T-helper 1 cell (primary cell): ENCODE results near the gene PLPP7.
A peak's percentile ranks its signal among the peaks of the same experiment; 100 is the strongest.
"Not testable (repeated sequence)": the region's sequence is repeated elsewhere in the genome, so short reads cannot be mapped to it uniquely, and the experiment has no call there.

ENCODE experiments used
- DNase-seq, 5 donors: peaks; one replicate each; pipeline ENCODE4 v3.0.0-alpha.2; 2012 to 2020
- total RNA-seq, 4 donors: gene quantifications; one replicate each; lab custom pipeline; 2026; lab: John Stamatoyannopoulos, UW

Gene PLPP7
- total RNA-seq, result 0 to 0.23 (median 0) reads per million in 4 donors

- no peak for DNase-seq
Measured at GRCh38 chr9:131289301-131290035, at the start of gene PLPP7. TSS of gene PLPP7 (plus strand) at chr9:131289723. CDS start at chr9:131289998, 275 bp downstream.

DNA sequence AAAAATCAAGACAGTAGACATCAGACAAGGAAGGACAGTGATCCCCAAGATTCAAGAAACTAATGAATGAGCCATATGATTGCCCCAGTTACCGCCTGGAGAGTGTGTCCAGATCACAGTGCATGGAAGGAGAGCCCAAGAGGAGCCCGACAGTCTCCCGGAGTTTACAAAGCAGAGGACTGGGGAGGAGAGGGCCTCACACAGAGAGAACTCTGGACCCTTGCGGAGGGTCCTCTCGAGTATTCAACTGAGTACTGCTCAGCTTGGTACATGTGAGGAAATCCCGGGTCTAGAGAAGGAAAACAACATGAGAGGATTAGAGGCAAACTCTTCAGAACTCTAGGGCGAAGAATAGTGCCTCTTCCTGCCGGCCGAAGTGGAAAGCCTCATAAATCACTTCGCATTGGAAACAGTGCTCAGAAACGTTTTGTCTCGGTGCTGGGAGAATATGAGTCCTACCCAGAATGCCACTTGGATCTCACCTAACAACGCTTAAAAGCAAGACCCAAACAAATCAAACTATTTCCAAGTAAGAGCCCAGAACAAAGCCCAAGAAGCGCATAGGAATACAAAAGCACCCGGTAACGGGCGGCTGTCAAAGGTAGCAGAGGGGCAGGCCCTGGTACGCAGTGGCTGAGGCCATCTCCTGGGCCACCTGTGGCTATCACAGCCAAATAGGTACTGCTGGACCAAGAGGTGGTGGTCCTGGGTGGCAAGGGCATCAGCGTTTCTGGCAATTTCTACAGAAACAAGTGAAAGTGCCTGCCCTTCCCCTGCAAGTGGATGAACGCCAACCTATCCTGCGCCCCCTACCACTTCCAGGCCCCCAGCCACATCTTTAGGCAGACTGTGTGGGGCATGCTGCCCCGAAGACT, 49.2 kb upstream of the PLPP7 start:
- no peak for DNase-seq

- DNase-seq, result not testable (repeated sequence)
Measured at GRCh38 chr9:131244331-131244730, 45.2 kb upstream of the PLPP7 start.

GRCh38 chr9:131246618-131247017, 42.9 kb upstream of the PLPP7 start:
- no peak for DNase-seq

GRCh38 chr9:131252120-131252519, 37.4 kb upstream of the PLPP7 start:
- DNase-seq, result no peak

DNA sequence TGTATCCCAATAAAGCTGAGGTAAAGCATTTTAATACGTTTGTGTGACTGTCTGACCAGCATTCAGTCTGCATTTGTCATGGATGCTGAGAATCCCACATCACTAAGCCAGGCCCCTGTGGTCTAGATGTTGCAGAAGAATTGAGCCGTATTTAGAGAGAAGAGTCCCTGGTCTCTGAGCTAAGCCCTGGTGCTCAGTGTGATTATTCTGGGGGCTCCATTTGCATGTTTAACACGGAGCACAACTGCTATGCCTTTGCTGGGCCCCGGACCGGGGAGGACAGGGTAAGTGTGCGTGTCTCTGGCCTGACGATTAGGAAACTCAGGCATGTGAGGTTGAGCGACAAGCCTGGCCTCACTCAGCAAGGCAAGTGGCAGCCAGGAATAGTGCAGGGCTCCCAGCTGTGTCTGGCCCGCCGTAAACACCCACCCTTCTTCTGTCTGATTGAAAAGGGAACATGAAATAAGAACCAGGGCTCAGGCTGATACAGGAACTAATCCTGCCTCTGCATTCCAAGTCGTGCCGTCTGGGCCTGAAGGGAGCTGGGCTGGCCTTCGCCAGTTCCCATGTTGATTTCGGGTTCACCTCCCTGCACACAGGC, 35.5 kb upstream of the PLPP7 start:
- no peak for DNase-seq

GRCh38 chr9:131254626-131255025, 34.9 kb upstream of the PLPP7 start:
- no peak for DNase-seq

DNA sequence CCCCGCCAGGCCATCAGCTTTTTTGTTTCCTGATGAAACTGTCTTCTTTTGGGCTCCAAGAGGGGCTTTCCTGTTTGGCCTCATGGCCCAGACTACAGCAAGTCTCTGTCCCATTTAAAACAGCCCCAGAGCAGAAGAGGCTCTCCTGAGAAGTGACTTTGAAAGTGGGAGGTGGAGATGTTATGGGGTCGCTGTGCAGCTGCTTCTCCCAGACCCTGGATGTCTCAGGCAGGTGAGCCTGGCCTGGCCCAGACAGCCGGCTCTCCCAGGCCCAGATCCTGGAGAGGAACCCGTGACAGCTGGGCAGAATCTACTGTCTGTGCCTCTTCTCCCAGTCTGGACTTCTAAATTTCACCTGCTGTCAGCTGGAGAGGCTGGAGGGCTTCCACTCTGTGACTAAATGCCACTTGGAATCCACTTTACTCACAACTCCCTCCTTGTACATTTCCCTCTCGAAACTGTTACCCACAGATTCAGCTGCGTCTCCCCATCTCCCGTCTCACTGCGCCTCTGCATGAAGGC, 33.8 kb upstream of the PLPP7 start:
- DNase-seq, result no peak

- DNase-seq, result no peak
Measured at GRCh38 chr9:131257266-131258025, 32.1 kb upstream of the PLPP7 start.

GRCh38 chr9:131258186-131258585, 31.3 kb upstream of the PLPP7 start:
- no peak for DNase-seq

- DNase-seq, result no peak
Measured at GRCh38 chr9:131258698-131259431, 30.7 kb upstream of the PLPP7 start.

GRCh38 chr9:131259432-131259898, 30.1 kb upstream of the PLPP7 start:
- DNase-seq, result no peak

DNA sequence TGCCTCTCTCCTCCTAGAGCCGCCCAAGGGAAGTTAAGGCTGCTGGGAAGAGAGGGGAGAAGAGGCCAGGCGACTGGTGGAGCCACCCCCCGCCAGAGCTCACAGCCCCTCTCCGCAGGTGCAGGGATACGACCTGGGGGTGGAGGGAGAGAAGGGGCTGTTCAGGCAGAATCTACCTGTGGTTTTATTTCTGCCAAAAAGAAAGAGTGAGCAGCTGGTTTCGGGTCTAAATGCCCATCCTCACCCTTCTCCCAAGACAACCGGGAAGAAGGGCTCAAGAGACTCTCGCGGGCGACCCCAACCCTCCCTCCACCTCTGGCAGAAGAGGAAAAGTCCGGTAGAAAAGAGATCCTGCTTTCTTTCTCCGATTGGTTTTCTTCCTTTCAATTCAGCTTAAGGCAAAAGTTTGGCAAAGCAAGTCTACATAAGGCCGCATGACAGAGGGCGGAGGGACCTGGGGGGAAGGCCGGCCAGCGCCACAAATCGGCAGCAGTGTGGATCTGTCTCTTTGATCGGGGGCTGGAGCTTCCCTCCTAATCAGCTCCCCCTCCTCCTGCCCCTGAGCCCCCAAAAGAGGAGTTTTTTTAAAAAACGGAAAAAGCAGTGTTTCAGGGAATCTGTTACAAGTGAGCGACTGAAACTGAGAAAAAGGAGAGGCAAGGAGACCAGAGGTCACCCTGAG, 29.5 kb upstream of the PLPP7 start:
- no peak for DNase-seq

DNA sequence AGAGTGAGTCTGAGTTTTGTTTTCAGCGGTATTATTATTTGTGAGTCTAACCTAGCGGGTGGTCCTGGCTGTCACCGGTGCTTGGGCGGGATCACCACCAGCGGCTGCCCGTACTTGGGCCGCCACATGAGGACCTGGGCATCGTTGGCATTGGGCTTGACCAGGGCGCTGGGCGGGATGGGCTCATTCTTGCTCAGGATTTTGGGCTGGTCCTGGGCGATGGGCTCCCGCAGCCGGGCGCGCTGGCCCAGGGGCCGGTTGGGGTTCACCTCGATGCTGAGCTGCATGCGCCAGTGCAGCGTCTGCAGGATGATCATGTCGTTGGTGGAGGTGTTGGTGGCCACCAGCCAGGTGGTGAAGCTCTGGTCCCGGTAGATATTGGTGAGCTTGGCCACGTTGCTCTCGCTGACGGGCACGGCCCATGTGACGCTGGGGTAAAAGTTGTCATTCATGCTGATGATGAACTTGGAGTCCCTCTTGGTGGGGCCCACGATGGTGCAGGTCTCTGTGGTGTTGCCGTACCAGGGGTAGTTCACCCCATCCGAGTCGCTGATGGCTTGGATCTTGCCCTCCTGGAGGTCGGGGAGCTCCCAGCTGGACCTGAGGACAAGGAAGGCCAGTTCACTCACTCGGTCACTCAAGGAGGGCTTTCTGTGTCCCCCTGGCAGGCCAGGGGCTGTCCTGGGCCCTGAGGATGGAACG, 28.6 kb upstream of the PLPP7 start:
- DNase-seq, result no peak

- DNase-seq, result no peak
Measured at GRCh38 chr9:131262327-131263032, 27.0 kb upstream of the PLPP7 start.

DNA sequence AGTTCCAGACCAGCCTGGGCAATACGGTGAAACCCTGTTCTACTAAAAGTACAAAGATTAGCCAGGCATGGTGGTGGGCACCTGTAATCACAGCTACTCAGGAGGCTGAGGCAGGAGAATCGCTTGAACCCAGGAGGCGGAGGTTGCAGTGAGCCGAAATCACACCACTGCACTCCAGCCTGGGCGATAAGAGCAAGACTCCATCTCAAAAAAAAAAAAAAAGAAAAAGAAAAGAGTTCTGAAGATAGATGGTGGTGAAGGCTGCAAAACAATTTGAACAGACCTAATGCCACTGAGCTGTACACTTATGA, 26.5 kb upstream of the PLPP7 start:
- DNase-seq, result not testable (repeated sequence)

GRCh38 chr9:131263701-131264100, 25.8 kb upstream of the PLPP7 start:
- DNase-seq, result no peak

GRCh38 chr9:131264231-131264630, 25.3 kb upstream of the PLPP7 start:
- peak in 1 of 5 donors; percentile 50 for DNase-seq
